GM19193 (cell line): ENCODE results near the gene EMSY.

ENCODE experiments used
- POLR2A ChIP-seq: IDR thresholded peaks from 4 replicates; pipeline ENCODE4 v1.6.1; 2011; ENCODE audit not compliant: insufficient read depth, insufficient read length; ENCODE audit errors: extremely low read depth

EMSY gene

GRCh38 chr11:76493626-76494539 lies 49.1 kb downstream of the EMSY start:
- TF ChIP-seq POLR2A = no peak

DNA sequence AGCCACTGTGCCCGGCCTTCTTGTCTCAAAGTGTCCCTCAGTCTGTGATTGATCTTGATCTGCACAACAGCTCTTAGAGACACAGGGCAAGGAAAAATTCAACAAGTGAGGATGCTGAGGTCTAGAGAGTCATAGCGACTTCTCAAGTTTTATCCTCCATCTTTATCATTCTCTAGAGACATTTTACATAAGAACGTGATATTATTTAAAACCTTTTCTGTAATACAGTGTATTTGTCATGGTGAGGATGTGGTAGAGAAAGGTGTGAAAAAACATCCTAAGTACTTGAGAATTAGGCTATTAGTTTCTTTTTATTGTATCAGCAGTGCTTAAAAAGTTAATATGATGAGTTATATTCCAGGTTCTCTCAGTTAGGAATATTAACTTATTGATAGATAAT lies 50.2 kb downstream of the EMSY start:
- no peak for TF ChIP-seq POLR2A

GRCh38 chr11:76496174-76496573 lies 51.4 kb downstream of the EMSY start:
- no peak for TF ChIP-seq POLR2A

DNA sequence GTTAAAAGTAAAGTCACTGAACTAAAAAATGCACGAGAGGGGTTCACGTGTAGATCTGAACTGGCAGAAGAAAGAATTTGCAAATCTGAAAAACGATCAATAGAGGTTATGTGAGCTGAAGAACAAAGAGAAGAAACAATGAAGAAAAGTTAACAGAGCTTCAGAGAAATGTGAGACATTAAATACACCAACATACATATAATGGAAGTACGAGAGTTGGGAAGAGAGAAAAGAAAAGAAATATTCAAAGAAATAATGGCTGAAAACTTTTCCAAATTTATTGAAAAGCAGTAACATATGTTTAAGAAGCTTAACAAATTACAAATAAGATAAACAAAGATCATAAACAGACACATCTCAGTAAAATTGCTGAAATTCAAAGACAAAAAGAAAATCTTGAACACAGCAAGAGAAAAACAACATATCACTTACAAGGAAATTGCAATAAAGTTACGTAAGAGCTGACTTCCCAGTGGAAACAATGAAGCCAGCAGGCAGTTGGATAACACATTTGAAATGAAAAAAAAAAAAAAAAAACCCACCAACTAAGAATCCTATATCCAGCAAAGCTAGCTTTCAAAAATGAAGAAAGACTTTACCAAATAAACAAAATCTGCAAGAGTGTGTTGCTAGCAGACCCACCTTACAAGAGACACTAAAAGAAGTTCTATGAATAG lies 56.8 kb downstream of the EMSY start:
- no peak for TF ChIP-seq POLR2A

- no peak for TF ChIP-seq POLR2A
Measured at GRCh38 chr11:76506833-76507232, 62.0 kb downstream of the EMSY start.

DNA sequence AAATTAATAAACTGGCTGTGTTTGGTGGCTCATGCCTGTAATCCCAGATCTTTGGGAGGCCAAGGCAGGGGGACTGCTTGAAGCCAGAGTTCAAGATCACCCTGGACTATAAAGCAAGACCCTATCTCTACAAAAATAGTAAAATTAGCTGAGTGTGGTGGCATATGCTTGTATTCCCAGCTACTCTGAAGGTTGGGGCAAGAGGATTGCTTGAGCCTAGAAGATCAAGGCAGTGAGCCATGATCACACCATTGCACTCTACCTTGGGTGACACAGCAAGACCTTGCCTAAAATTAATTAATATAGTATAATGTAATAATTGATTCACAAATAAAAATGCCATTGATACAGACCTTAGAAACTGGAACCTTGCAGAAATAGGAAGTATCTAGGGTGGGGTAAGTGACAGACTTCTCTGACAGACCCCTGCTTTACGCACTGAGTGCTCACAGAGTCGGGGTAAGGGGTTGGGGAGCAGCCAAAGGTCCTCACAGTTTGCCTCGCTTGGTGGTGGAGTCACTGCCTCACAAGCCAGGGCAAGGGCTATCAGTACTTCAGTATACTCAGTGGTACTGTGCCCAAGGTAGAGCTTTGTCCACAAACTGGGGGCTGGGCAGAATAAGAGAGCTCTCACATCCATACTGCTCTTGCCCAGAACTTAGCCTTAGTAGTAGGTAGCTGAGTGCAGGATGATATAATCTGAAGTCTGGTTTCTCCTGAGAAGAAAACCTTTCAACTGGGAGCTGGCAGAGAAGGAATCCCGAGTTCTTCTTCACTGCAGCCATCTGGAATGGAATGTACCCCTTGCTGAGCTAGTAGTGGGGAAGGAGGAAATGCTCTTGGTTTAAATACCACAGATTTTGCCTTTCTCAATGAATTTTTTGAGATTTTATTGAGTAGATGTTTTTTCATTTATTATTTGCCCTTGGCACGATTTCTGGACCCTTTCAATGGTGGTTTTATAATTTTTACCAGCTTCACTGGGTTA lies 65.5 kb downstream of the EMSY start:
- TF ChIP-seq POLR2A = no peak

- TF ChIP-seq POLR2A = no peak
Measured at GRCh38 chr11:76512851-76513653, 68.2 kb downstream of the EMSY start.

DNA sequence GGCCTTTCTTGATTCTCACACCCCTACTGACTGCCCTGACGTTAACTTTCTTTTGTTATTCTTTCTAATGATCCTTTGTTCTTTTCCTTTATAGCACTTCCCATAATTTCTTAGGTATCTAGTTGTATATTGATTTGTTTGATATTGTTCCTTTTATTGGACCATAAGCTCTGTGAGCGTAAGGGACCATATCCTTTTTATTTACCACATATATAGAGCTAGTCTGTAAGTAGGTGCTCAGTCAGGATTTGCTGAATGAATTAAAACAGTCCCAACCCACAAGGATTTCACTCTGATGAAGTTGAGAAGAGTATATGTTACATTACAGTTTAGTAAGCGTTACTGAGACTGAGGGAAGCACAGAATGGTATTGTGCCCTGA lies 68.8 kb downstream of the EMSY start:
- no peak for TF ChIP-seq POLR2A

DNA sequence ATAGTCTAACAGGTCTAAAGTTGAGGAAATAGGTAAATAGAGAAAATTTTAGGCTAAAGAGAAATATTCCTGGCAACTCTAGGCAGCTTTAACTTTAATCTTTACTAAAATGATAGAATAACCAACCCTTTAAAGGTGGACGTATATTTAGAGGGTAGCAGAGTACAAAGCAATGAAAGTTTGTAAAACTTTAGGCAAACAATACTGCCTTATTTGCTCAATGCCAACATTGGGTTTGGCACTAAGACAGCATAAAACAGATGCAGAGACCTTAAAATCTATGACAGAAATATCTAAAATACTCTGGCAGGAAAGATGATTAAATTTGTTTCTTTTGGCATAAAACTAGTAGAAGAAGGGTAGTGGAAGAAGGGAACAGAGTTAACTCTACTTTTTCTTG lies 70.7 kb downstream of the EMSY start:
- TF ChIP-seq POLR2A = no peak

GRCh38 chr11:76523147-76523546 lies 78.3 kb downstream of the EMSY start:
- no peak for TF ChIP-seq POLR2A

DNA sequence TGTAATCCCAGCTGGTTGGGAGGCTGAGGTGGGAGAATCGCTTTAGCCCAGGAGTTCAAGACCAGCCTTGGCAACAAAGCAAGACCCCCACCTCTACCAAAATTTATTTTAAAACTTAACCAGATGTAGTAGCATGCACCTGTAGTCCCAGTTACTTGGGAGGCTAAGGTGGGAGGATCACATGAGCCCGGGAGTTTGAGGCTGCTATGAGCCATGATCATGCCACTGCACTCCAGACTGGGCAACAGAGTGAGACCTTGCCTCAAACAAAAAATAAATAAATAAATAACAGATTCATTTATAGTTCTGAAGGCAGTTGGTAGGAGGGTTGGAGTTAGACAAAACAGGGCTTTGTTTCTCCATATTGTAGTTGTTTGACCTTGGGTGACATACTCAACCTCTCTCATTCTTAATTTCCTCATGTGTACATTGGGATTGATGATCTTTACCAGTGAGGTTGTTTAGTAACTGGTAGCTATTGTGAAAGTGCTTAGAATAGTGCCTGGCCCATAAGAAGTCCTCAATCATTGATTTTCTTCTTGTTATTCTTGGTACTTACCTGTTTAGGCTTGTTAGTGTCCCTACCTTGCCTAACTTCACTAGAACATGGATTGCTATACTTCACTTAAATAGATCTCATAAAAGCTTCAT lies 79.1 kb downstream of the EMSY start:
- TF ChIP-seq POLR2A = no peak

- no peak for TF ChIP-seq POLR2A
Measured at GRCh38 chr11:76524461-76524860, 79.6 kb downstream of the EMSY start.

DNA sequence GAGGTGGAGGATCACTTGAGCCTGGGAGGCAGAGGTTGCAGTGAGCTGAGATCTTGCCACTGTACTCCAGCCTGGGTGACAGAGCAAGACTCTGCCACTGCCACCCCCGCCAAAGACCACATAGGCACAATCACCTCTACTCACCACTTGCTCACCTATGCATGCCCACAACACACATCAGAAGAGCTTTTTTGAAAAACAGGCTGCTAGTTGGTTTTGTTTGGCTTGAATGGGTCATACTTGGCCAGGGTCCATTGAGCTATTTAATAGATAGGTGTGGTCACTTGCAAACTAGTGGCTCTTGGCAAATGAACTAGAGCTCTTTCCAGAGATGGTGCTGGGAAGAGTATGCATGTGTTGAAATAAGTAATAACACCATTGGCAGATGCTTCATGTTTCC lies 80.1 kb downstream of the EMSY start:
- TF ChIP-seq POLR2A = no peak

DNA sequence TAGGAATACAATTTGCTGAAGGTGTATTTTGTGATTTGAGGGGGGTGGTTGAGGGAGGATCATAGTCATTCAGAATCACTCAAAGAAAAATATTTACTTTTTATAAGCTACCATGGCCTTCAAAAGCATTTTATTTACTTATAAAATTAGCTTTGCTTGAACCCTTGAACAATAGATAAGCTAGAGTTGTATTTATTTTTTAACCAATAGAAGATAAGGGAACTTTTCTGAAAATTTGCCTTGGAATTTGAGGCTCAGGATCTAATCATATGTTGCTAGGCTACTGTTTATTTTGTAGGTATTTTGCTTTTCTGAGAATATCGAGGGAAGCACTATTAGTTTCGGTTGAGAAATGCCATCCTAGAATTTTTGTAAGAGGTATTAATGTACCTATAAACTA lies 82.1 kb downstream of the EMSY start:
- TF ChIP-seq POLR2A = no peak
